Measurements from ENCODE around the gene DOK7.

Gene DOK7

GRCh38 chr4:3523146-3523627 lies 60.1 kb downstream of the DOK7 start:
- no peak overlapping the region for H3K27ac ChIP-seq (ENCODE audit: low read depth, low read length)
- 96% methylated on average over 10 of the region's 10 CpGs for WGBS
- H3K9ac ChIP-seq (ENCODE audit: low read depth, low read length): no peak overlapping the region
- H3K4me3 ChIP-seq (ENCODE audit: low read length): no peak overlapping the region
- H3K27me3 ChIP-seq (ENCODE audit: insufficient read depth, low read length): no peaks in the 10 kb centered on the region
- no peaks in the 10 kb centered on the region for H3K4me1 ChIP-seq (ENCODE audit: insufficient read depth, low read length)
- H3K36me3 ChIP-seq (ENCODE audit: insufficient read depth, low read length): peaks cover 56% of the 10 kb centered on the region
- no peaks in the 10 kb centered on the region for H3K9me3 ChIP-seq (ENCODE audit: insufficient read depth, low read depth, low read length)

GRCh38 chr4:3523628-3524221 lies 60.6 kb downstream of the DOK7 start:
- H3K36me3 ChIP-seq (ENCODE audit: insufficient read depth, low read length): peaks cover 56% of the 10 kb centered on the region

GRCh38 chr4:3524349-3524748 lies 61.2 kb downstream of the DOK7 start:
- Histone ChIP-seq H3K9ac (ENCODE audit: low read depth, low read length) (no peak overlapping the region), H3K4me3 (ENCODE audit: low read length) (no peak overlapping the region), H3K36me3 (ENCODE audit: insufficient read depth, low read length) (peaks cover 53% of the 10 kb centered on the region), H3K27ac (ENCODE audit: low read depth, low read length) (no peak overlapping the region), H3K9me3 (ENCODE audit: insufficient read depth, low read depth, low read length) (no peaks in the 10 kb centered on the region), H3K27me3 (ENCODE audit: insufficient read depth, low read length) (no peaks in the 10 kb centered on the region), H3K4me1 (ENCODE audit: insufficient read depth, low read length) (no peaks in the 10 kb centered on the region)
- WGBS: 93% methylated on average over 8 of the region's 8 CpGs

More at GRCh38 chr4:3523628-3524221, 60.6 kb downstream of the DOK7 start:
- Histone ChIP-seq H3K27ac (ENCODE audit: low read depth, low read length) (no peak overlapping the region), H3K9ac (ENCODE audit: low read depth, low read length) (no peak overlapping the region), H3K9me3 (ENCODE audit: insufficient read depth, low read depth, low read length) (no peaks in the 10 kb centered on the region), H3K27me3 (ENCODE audit: insufficient read depth, low read length) (no peaks in the 10 kb centered on the region), H3K4me1 (ENCODE audit: insufficient read depth, low read length) (no peaks in the 10 kb centered on the region), H3K4me3 (ENCODE audit: low read length) (no peak overlapping the region)
- WGBS: 93% methylated on average over 23 of the region's 24 CpGs

GRCh38 chr4:3524920-3525319 lies 61.8 kb downstream of the DOK7 start:
- H3K9ac ChIP-seq (ENCODE audit: low read depth, low read length): no peak overlapping the region
- H3K9me3 ChIP-seq (ENCODE audit: insufficient read depth, low read depth, low read length): no peaks in the 10 kb centered on the region
- no peaks in the 10 kb centered on the region for H3K4me1 ChIP-seq (ENCODE audit: insufficient read depth, low read length)
- H3K4me3 ChIP-seq (ENCODE audit: low read length): no peak overlapping the region
- H3K36me3 ChIP-seq (ENCODE audit: insufficient read depth, low read length): peaks cover 51% of the 10 kb centered on the region
- WGBS: 88% methylated on average over 19 of the region's 19 CpGs
- no peak overlapping the region for H3K27ac ChIP-seq (ENCODE audit: low read depth, low read length)
- H3K27me3 ChIP-seq (ENCODE audit: insufficient read depth, low read length): no peaks in the 10 kb centered on the region

- H3K4me3 ChIP-seq (ENCODE audit: low read length): no peak overlapping the region
- H3K9me3 ChIP-seq (ENCODE audit: insufficient read depth, low read depth, low read length): no peaks in the 10 kb centered on the region
- H3K4me1 ChIP-seq (ENCODE audit: insufficient read depth, low read length): no peaks in the 10 kb centered on the region
- no peaks in the 10 kb centered on the region for H3K27me3 ChIP-seq (ENCODE audit: insufficient read depth, low read length)
- no peak overlapping the region for H3K9ac ChIP-seq (ENCODE audit: low read depth, low read length)
- H3K36me3 ChIP-seq (ENCODE audit: insufficient read depth, low read length): peaks cover 43% of the 10 kb centered on the region
- no peak overlapping the region for H3K27ac ChIP-seq (ENCODE audit: low read depth, low read length)
- 92% methylated on average over 32 of the region's 33 CpGs for WGBS
These were observed 62.7 kb downstream of the DOK7 start for GRCh38 chr4:3525532-3526430.

GRCh38 chr4:3526456-3526855 lies 63.4 kb downstream of the DOK7 start:
- 94% methylated on average over 19 of the region's 19 CpGs for WGBS
- Histone ChIP-seq H3K36me3 (ENCODE audit: insufficient read depth, low read length) (peaks cover 36% of the 10 kb centered on the region), H3K27ac (ENCODE audit: low read depth, low read length) (no peak overlapping the region), H3K4me3 (ENCODE audit: low read length) (no peak overlapping the region), H3K4me1 (ENCODE audit: insufficient read depth, low read length) (0 out of 2 replicates have a peak, but pooled peaks cover 5% of the 10 kb centered on the region), H3K9me3 (ENCODE audit: insufficient read depth, low read depth, low read length) (no peaks in the 10 kb centered on the region), H3K27me3 (ENCODE audit: insufficient read depth, low read length) (peaks cover 6% of the 10 kb centered on the region; the same call in 1 of the 2 replicates), H3K9ac (ENCODE audit: low read depth, low read length) (no peak overlapping the region)

- Histone ChIP-seq H3K27ac (ENCODE audit: low read depth, low read length) (no peak overlapping the region), H3K27me3 (ENCODE audit: insufficient read depth, low read length) (peaks cover 9% of the 10 kb centered on the region; the same call in 1 of the 2 replicates), H3K9ac (ENCODE audit: low read depth, low read length) (no peak overlapping the region), H3K9me3 (ENCODE audit: insufficient read depth, low read depth, low read length) (no peaks in the 10 kb centered on the region), H3K4me1 (ENCODE audit: insufficient read depth, low read length) (0 out of 2 replicates have a peak, but pooled peaks cover 5% of the 10 kb centered on the region), H3K4me3 (ENCODE audit: low read length) (no peak overlapping the region), H3K36me3 (ENCODE audit: insufficient read depth, low read length) (peaks cover 34% of the 10 kb centered on the region)
- WGBS: 92% methylated on average over 14 of the region's 14 CpGs
These were observed 64.2 kb downstream of the DOK7 start for GRCh38 chr4:3527101-3527913.

- WGBS: 92% methylated on average over 27 of the region's 27 CpGs
- H3K27me3 ChIP-seq (ENCODE audit: insufficient read depth, low read length): peaks cover 15% of the 10 kb centered on the region
- no peak overlapping the region for H3K9ac ChIP-seq (ENCODE audit: low read depth, low read length)
- H3K9me3 ChIP-seq (ENCODE audit: insufficient read depth, low read depth, low read length): no peaks in the 10 kb centered on the region
- peaks cover 29% of the 10 kb centered on the region for H3K36me3 ChIP-seq (ENCODE audit: insufficient read depth, low read length)
- H3K4me3 ChIP-seq (ENCODE audit: low read length): no peak overlapping the region
- H3K27ac ChIP-seq (ENCODE audit: low read depth, low read length): no peak overlapping the region
- 0 out of 2 replicates have a peak, but pooled peaks cover 5% of the 10 kb centered on the region for H3K4me1 ChIP-seq (ENCODE audit: insufficient read depth, low read length)
These were observed 65.1 kb downstream of the DOK7 start for GRCh38 chr4:3527914-3528876.

GRCh38 chr4:3529363-3529762 lies 66.3 kb downstream of the DOK7 start:
- Histone ChIP-seq H3K27ac (ENCODE audit: low read depth, low read length) (no peak overlapping the region), H3K4me1 (ENCODE audit: insufficient read depth, low read length) (peaks cover 5% of the 10 kb centered on the region; the same call in 1 of the 2 replicates), H3K4me3 (ENCODE audit: low read length) (no peak overlapping the region), H3K36me3 (ENCODE audit: insufficient read depth, low read length) (peaks cover 18% of the 10 kb centered on the region), H3K27me3 (ENCODE audit: insufficient read depth, low read length) (peaks cover 26% of the 10 kb centered on the region), H3K9ac (ENCODE audit: low read depth, low read length) (no peak overlapping the region), H3K9me3 (ENCODE audit: insufficient read depth, low read depth, low read length) (no peaks in the 10 kb centered on the region)
- 90% methylated on average over 12 of the region's 12 CpGs for WGBS

GRCh38 chr4:3530051-3530450 lies 66.9 kb downstream of the DOK7 start:
- no peak overlapping the region for H3K4me3 ChIP-seq (ENCODE audit: low read length)
- H3K9me3 ChIP-seq (ENCODE audit: insufficient read depth, low read depth, low read length): no peaks in the 10 kb centered on the region
- H3K27ac ChIP-seq (ENCODE audit: low read depth, low read length): no peak overlapping the region
- H3K27me3 ChIP-seq (ENCODE audit: insufficient read depth, low read length): peaks cover 29% of the 10 kb centered on the region
- H3K36me3 ChIP-seq (ENCODE audit: insufficient read depth, low read length): peaks cover 11% of the 10 kb centered on the region
- no peak overlapping the region for H3K9ac ChIP-seq (ENCODE audit: low read depth, low read length)
- WGBS: 92% methylated on average over 16 of the region's 16 CpGs
- H3K4me1 ChIP-seq (ENCODE audit: insufficient read depth, low read length): peaks cover 5% of the 10 kb centered on the region; the same call in 1 of the 2 replicates
